Neuronal stem cell (in vitro differentiated cells): Measurements from ENCODE around the gene TLE1.
"Not testable (repeated sequence)": the region's sequence is repeated elsewhere in the genome, so short reads cannot be mapped to it uniquely, and the experiment has no call there.

ENCODE experiments used
- DNase-seq: peaks from one replicate; pipeline ENCODE4 v3.0.0-alpha.2; 2013; ENCODE audit warnings: low spot score
- H2AFZ ChIP-seq: one replicate; pipeline ENCODE4 v1.6.1; 2013; ENCODE audit warnings: mild to moderate bottlenecking, low read length, inconsistent platforms
- H2AK5ac ChIP-seq: 2 replicates; pipeline ENCODE4 v1.6.1; 2013; ENCODE audit warnings: low read depth, mild to moderate bottlenecking, inconsistent platforms, low read length, moderate library complexity, mixed read lengths
- H2BK120ac ChIP-seq: 2 replicates; pipeline ENCODE4 v1.6.1; 2013; ENCODE audit warnings: low read depth, mild to moderate bottlenecking, inconsistent platforms, low read length, moderate library complexity, mixed read lengths
- H2BK12ac ChIP-seq: one replicate; pipeline ENCODE4 v1.6.1; 2013; ENCODE audit warnings: low read length, inconsistent platforms
- H2BK15ac ChIP-seq: 2 replicates; pipeline ENCODE4 v1.6.1; 2013; ENCODE audit warnings: mild to moderate bottlenecking, low read length, inconsistent platforms, mixed read lengths
- H2BK5ac ChIP-seq: one replicate; pipeline ENCODE4 v1.6.1; 2013; ENCODE audit warnings: inconsistent platforms, mild to moderate bottlenecking, low read length, moderate library complexity
- H3K14ac ChIP-seq: one replicate; pipeline ENCODE4 v1.6.1; 2013; ENCODE audit warnings: low read length, inconsistent platforms
- H3K18ac ChIP-seq: 2 replicates; pipeline ENCODE4 v1.6.1; 2013; ENCODE audit warnings: low read length, inconsistent platforms
- H3K23ac ChIP-seq: 2 replicates; pipeline ENCODE4 v1.6.1; 2013; ENCODE audit warnings: low read depth, mild to moderate bottlenecking, mixed read lengths, low read length, inconsistent platforms; ENCODE audit not compliant: poor library complexity
- H3K27ac ChIP-seq: replicated peaks from 3 replicates; pipeline ENCODE4 v1.5.1; 2013; ENCODE audit warnings: low read length, inconsistent platforms
- H3K27me3 ChIP-seq, 3 experiments: 2 replicates each; pipeline ENCODE4 v1.6.1; 2013; ENCODE audit warnings: low read length in 3 of 3, mild to moderate bottlenecking in 2 of 3, inconsistent platforms in 1 of 3, low read depth in 1 of 3, mixed read lengths in 1 of 3, moderate library complexity in 1 of 3; ENCODE audit not compliant: control insufficient read depth in 3 of 3, insufficient read depth in 3 of 3
- H3K36me3 ChIP-seq, 2 donors: replicated peaks in 1 of 2; 2 replicates each; pipeline ENCODE4 v1.6.1; 2013; ENCODE audit warnings: low read length in 2 of 2; ENCODE audit not compliant: control insufficient read depth in 2 of 2, insufficient read depth in 2 of 2
- H3K4ac ChIP-seq: 2 replicates; pipeline ENCODE4 v1.6.1; 2013; ENCODE audit warnings: inconsistent platforms, mild to moderate bottlenecking, low read length, moderate library complexity
- H3K4me1 ChIP-seq, 2 donors: 1 replicate in 1 of 2; 2 replicates in 1 of 2; pipeline ENCODE4 v1.6.1; 2013; ENCODE audit warnings: low read length in 2 of 2, low read depth in 1 of 2; ENCODE audit not compliant: control insufficient read depth in 2 of 2, insufficient read depth in 1 of 2
- H3K4me2 ChIP-seq: one replicate; pipeline ENCODE4 v1.6.1; 2013; ENCODE audit warnings: mild to moderate bottlenecking, low read length, inconsistent platforms; ENCODE audit not compliant: insufficient read depth, poor library complexity, severe bottlenecking
- H3K4me3 ChIP-seq, 2 donors: 2 replicates each; pipeline ENCODE4 v1.5.1; 2013; ENCODE audit warnings: low read length in 2 of 2, mild to moderate bottlenecking in 2 of 2, inconsistent platforms in 1 of 2, moderate library complexity in 1 of 2
- H3K79me1 ChIP-seq: one replicate; pipeline ENCODE4 v1.6.1; 2013; ENCODE audit warnings: low read depth, mild to moderate bottlenecking, inconsistent platforms, low read length, moderate library complexity
- H3K9ac ChIP-seq: one replicate; pipeline ENCODE4 v1.6.1; 2013; ENCODE audit warnings: mild to moderate bottlenecking, low read depth, low read length, inconsistent platforms; ENCODE audit not compliant: poor library complexity
- H3K9me3 ChIP-seq, 2 donors: replicated peaks in 1 of 2; 2 replicates each; pipeline versions ENCODE3 to v1.6.1; 2013; ENCODE audit warnings: low read length in 2 of 2, mild to moderate bottlenecking in 2 of 2, inconsistent platforms in 1 of 2, low read depth in 1 of 2, mixed read lengths in 1 of 2, moderate library complexity in 1 of 2; ENCODE audit not compliant: control insufficient read depth in 2 of 2, insufficient read depth in 1 of 2
- H4K8ac ChIP-seq: one replicate; pipeline ENCODE4 v1.6.1; 2013; ENCODE audit warnings: low read depth, mild to moderate bottlenecking, inconsistent platforms, low read length, moderate library complexity
- H4K91ac ChIP-seq: one replicate; pipeline ENCODE4 v1.6.1; 2013; ENCODE audit warnings: low read length, low read depth, mild to moderate bottlenecking, inconsistent platforms; ENCODE audit not compliant: poor library complexity
- WGBS, 2 donors: extraction: QIAGEN DNeasy Blood & Tissue Kit; methylation state at CpG; one replicate each; pipeline ENCODE4 v1.1.7; 2013; ENCODE audit warnings: missing lambda C conversion rate in 2 of 2, mixed read lengths in 1 of 2; ENCODE audit not compliant: insufficient read length in 2 of 2, insufficient replicate concordance in 1 of 2; ENCODE audit errors: extremely low coverage in 2 of 2; 5-methylcytosine and 5-hydroxymethylcytosine counted together

Gene TLE1

GRCh38 chr9:81689093-81689342, 329 bp downstream of the TLE1 start:
- H3K4me3 ChIP-seq, result peak overlapping the region; percentile 78 to 94
- peaks cover 12 to 20% of the 10 kb centered on the region in 2 donors for H3K4me1 ChIP-seq
- H3K27ac ChIP-seq, result peak overlapping the region; percentile 50
- peak overlapping the region; percentile 84 for H2AFZ ChIP-seq
- peak overlapping the region; percentile 90 for H2BK5ac ChIP-seq
- WGBS, 2 donors, result no CpG with 5 or more reads among the region's 21 CpGs
- peak overlapping the region; percentile 91 for H3K9ac ChIP-seq
- H3K27me3 ChIP-seq, result peaks cover 0 to 30% (median 5%) of the 10 kb centered on the region in 3 experiments
- H3K14ac ChIP-seq, result peak overlapping the region; percentile 47
- H4K91ac ChIP-seq, DNase-seq, H3K4ac ChIP-seq, H4K8ac ChIP-seq, H2BK120ac ChIP-seq, H2AK5ac ChIP-seq, H3K79me1 ChIP-seq: not testable (repeated sequence)
- peaks cover 0 to 11% of the 10 kb centered on the region in 2 donors for H3K9me3 ChIP-seq
- peaks cover 0 to 26% of the 10 kb centered on the region in 2 donors for H3K36me3 ChIP-seq
- peak overlapping the region; percentile 97 for H3K18ac ChIP-seq
- H2BK12ac ChIP-seq, result peak overlapping the region; percentile 10
- peak overlapping the region; percentile 92 for H2BK15ac ChIP-seq
- H3K23ac ChIP-seq, result peak overlapping the region; percentile 89
- peak overlapping the region; percentile 91 for H3K4me2 ChIP-seq

GRCh38 chr9:81688262-81689092, 870 bp downstream of the TLE1 start:
- H3K27ac ChIP-seq, H3K4ac ChIP-seq, DNase-seq, H2BK120ac ChIP-seq, H2AK5ac ChIP-seq, H4K91ac ChIP-seq, H3K79me1 ChIP-seq, H4K8ac ChIP-seq: not testable (repeated sequence)
- H2AFZ ChIP-seq, result peak overlapping the region; percentile 84
- H3K23ac ChIP-seq, result peak overlapping the region; percentile 89
- H3K9ac ChIP-seq, result peak overlapping the region; percentile 91
- H2BK15ac ChIP-seq, result peak overlapping the region; percentile 92
- peaks cover 14 to 23% of the 10 kb centered on the region in 2 donors for H3K4me1 ChIP-seq
- peak overlapping the region; percentile 91 for H3K4me2 ChIP-seq
- H3K4me3 ChIP-seq, result peak overlapping the region; percentile 78 to 94
- peaks cover 0 to 11% of the 10 kb centered on the region in 2 donors for H3K9me3 ChIP-seq
- WGBS, 2 donors, result no CpG with 5 or more reads among the region's 107 CpGs
- H3K18ac ChIP-seq, result peak overlapping the region; percentile 97
- peak overlapping the region; percentile 47 for H3K14ac ChIP-seq
- peaks cover 0 to 26% of the 10 kb centered on the region in 2 donors for H3K36me3 ChIP-seq
- peak overlapping the region; percentile 58 for H2BK12ac ChIP-seq
- peaks cover 0 to 27% (median 5%) of the 10 kb centered on the region in 3 experiments for H3K27me3 ChIP-seq
- H2BK5ac ChIP-seq, result peak overlapping the region; percentile 96

GRCh38 chr9:81687521-81688261, 1.7 kb downstream of the TLE1 start:
- Histone ChIP-seq H2AFZ (peak overlapping the region; percentile 84), H4K8ac (no peak overlapping the region)

More at GRCh38 chr9:81687521-81688261, 1.7 kb downstream of the TLE1 start:
- no peak overlapping the region for H4K91ac ChIP-seq
- H3K79me1 ChIP-seq, result peaks cover 3% of the 10 kb centered on the region
- H2BK5ac ChIP-seq, result peak overlapping the region; percentile 96
- DNase-seq, result peak; percentile 59
- H3K18ac ChIP-seq, result peak overlapping the region; percentile 55
- H2BK15ac ChIP-seq, result no peak overlapping the region
- no peak overlapping the region for H2BK12ac ChIP-seq
- H3K36me3 ChIP-seq, result peaks cover 0 to 34% of the 10 kb centered on the region in 2 donors
- H3K27me3 ChIP-seq, result peaks cover 0 to 21% (median 5%) of the 10 kb centered on the region in 3 experiments
- H3K4me3 ChIP-seq, result peak overlapping the region; percentile 78 to 94
- H3K9me3 ChIP-seq, result peaks cover 0 to 11% of the 10 kb centered on the region in 2 donors
- peak overlapping the region; percentile 55 for H3K23ac ChIP-seq
- H3K9ac ChIP-seq, result peak overlapping the region; percentile 80
- H3K4me2 ChIP-seq, result peak overlapping the region; percentile 91
- no peak overlapping the region for H2AK5ac ChIP-seq
- peaks cover 17 to 26% of the 10 kb centered on the region in 2 donors for H3K4me1 ChIP-seq
- WGBS, 2 donors, result no CpG with 5 or more reads among the region's 51 CpGs
- H3K14ac ChIP-seq, result no peak overlapping the region
- peak overlapping the region; percentile 32 for H3K27ac ChIP-seq
- H2BK120ac ChIP-seq, result no peak overlapping the region
- no peak overlapping the region for H3K4ac ChIP-seq
